ENCODE measurements around the gene PHF2. TPM values are rescaled to one million over a fixed set of nuclear protein-coding genes. Genes with fewer than 3 reads are reported as not detected.
A peak's percentile ranks its signal among the peaks of the same experiment; 100 is the strongest.

Gene PHF2
- total RNA-seq, 1 experiment from 2014 or later: 17.4 TPM

DNA sequence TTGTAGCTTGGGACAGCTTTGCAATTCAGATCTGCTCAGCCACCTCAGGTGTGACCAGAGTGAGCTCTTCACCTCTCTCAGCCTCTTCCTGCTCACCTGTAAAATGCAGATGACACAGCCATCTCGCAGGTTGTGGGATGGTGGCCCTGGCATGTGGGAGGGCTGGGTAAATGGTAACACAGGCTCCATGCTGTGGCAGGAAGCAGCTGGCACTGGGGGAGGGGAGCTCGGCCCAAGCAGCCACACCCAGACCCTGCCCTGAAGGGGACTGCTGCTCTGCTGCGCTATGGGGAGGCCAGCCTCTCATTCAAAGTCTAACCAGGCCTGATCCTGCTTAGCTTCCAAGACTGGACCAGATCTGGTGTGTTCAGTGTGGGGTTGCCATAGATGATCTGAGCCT lies 24.1 kb downstream of the PHF2 start:
- no peak overlapping the region for H3K23ac ChIP-seq (ENCODE audit: insufficient read length, low read depth, low read length)
- Mint-ChIP-seq H3K27ac (peak overlapping the region in 2 of 3 experiments; percentile 21 to 54; a peak in 4 of 7 replicates), H3K36me3 (ENCODE audit: insufficient read depth in 1 of 3, low read depth in 3 of 3) (peaks cover 2 to 9% (median 5%) of the 10 kb centered on the region in 3 experiments; a peak in 6 of 7 replicates), H3K27me3 (ENCODE audit: low read depth) (0 out of 2 replicates have a peak, but pooled peaks cover 2% of the 10 kb centered on the region), H3K4me3 (no peak overlapping the region), H3K9me3 (peaks cover 2 to 7% of the 10 kb centered on the region in 2 experiments), H3K4me1 (peaks cover 46 to 61% of the 10 kb centered on the region in 2 experiments)
- no peak overlapping the region for H3K18ac ChIP-seq (ENCODE audit: insufficient read length, low read depth, low read length)
- no peak overlapping the region for H4K91ac ChIP-seq (ENCODE audit: insufficient read length, low read depth, low read length)
- H3K27ac ChIP-seq (ENCODE audit: insufficient read length, low read depth, low read length): peak overlapping the region; percentile 14
- no peak overlapping the region for H3K56ac ChIP-seq (ENCODE audit: insufficient read length, low read depth, low read length)
- H4K5ac ChIP-seq (ENCODE audit: insufficient read length, low read depth, low read length): no peak overlapping the region
- no peaks in the 10 kb centered on the region for H3K79me1 ChIP-seq (ENCODE audit: insufficient read depth, low read depth, low read length, poor library complexity, severe bottlenecking)
- no peaks in the 10 kb centered on the region for H3K23me2 ChIP-seq (ENCODE audit: insufficient read length, low read depth, low read length, poor library complexity, severe bottlenecking)
- H3K4me1 ChIP-seq (ENCODE audit: insufficient read depth, low read length): peaks cover 20% of the 10 kb centered on the region; the same call in 1 of the 2 replicates
- no peaks in the 10 kb centered on the region for H3K9me3 ChIP-seq (ENCODE audit: control insufficient read depth, low read depth, low read length)
- no peak overlapping the region for H2BK12ac ChIP-seq (ENCODE audit: insufficient read length, low read depth, low read length)
- H3K4ac ChIP-seq (ENCODE audit: low read depth, low read length): no peak overlapping the region
- no CpG with 5 or more reads among the region's 3 CpGs for WGBS (ENCODE audit: extremely low coverage, insufficient read length, low lambda C conversion rate)
- no peak overlapping the region for H3K9ac ChIP-seq (ENCODE audit: extremely low read depth, insufficient read length, low read length)
- TF ChIP-seq, protein P1, sequence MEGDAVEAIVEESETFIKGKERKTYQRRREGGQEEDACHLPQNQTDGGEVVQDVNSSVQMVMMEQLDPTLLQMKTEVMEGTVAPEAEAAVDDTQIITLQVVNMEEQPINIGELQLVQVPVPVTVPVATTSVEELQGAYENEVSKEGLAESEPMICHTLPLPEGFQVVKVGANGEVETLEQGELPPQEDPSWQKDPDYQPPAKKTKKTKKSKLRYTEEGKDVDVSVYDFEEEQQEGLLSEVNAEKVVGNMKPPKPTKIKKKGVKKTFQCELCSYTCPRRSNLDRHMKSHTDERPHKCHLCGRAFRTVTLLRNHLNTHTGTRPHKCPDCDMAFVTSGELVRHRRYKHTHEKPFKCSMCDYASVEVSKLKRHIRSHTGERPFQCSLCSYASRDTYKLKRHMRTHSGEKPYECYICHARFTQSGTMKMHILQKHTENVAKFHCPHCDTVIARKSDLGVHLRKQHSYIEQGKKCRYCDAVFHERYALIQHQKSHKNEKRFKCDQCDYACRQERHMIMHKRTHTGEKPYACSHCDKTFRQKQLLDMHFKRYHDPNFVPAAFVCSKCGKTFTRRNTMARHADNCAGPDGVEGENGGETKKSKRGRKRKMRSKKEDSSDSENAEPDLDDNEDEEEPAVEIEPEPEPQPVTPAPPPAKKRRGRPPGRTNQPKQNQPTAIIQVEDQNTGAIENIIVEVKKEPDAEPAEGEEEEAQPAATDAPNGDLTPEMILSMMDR (conservative IDR thresholded peaks at IDR 0.05): no peak
- no peak overlapping the region for H3K4me2 ChIP-seq (ENCODE audit: insufficient read depth, insufficient read length, low read length)
- no peak overlapping the region for H2BK20ac ChIP-seq (ENCODE audit: low read depth, low read length, poor library complexity, severe bottlenecking)
- peak overlapping the region; percentile 2; the same call in 1 of the 2 replicates for H3K14ac ChIP-seq (ENCODE audit: insufficient read depth, low read length)
- no peak overlapping the region for H2AFZ ChIP-seq (ENCODE audit: low read length)
- H2BK120ac ChIP-seq (ENCODE audit: low read depth, low read length, poor library complexity, severe bottlenecking): no peak overlapping the region
- no peaks in the 10 kb centered on the region for H3K79me2 ChIP-seq (ENCODE audit: insufficient read depth, low read length)
- DNase-seq: peak; percentile 79
- H3K27me3 ChIP-seq (ENCODE audit: insufficient read depth, low read length): no peaks in the 10 kb centered on the region
- no peak overlapping the region for H2AK5ac ChIP-seq (ENCODE audit: insufficient read length, low read length)
- H4K20me1 ChIP-seq (ENCODE audit: control insufficient read depth, insufficient read depth, insufficient read length): peaks cover 2% of the 10 kb centered on the region
- H2BK5ac ChIP-seq (ENCODE audit: insufficient read length, low read length): no peak overlapping the region
- H3T11ph ChIP-seq (ENCODE audit: low read length): no peak overlapping the region
- no peak overlapping the region for H4K8ac ChIP-seq (replicated peaks; ENCODE audit: insufficient read length, low read depth, low read length)
- no peak overlapping the region for H2BK15ac ChIP-seq (ENCODE audit: low read depth, low read length)

Data from H9 (cell line).